Nephron progenitor cell (in vitro differentiated cells): ENCODE measurements around the gene CLIP1.
A peak's percentile ranks its signal among the peaks of the same experiment; 100 is the strongest.

Source experiments
- DNase-seq: peaks from one replicate; pipeline ENCODE4 v3.0.0; 2021
- H3K27ac Mint-ChIP-seq: 2 replicates; pipeline ENCODE4 v1.8.0; 2021; ENCODE audit warnings: mild to moderate bottlenecking, moderate library complexity, mixed read lengths
- H3K27me3 Mint-ChIP-seq: 2 replicates; pipeline ENCODE4 v1.8.0; 2021; ENCODE audit warnings: mild to moderate bottlenecking, low read depth, mixed read lengths; ENCODE audit not compliant: poor library complexity
- H3K36me3 Mint-ChIP-seq: 2 replicates; pipeline ENCODE4 v1.8.0; 2021; ENCODE audit warnings: low read depth, mixed read lengths
- H3K4me1 Mint-ChIP-seq: 2 replicates; pipeline ENCODE4 v1.8.0; 2021; ENCODE audit warnings: mixed read lengths
- H3K4me3 Mint-ChIP-seq: 2 replicates; pipeline ENCODE4 v1.8.0; 2021; ENCODE audit warnings: mild to moderate bottlenecking, moderate library complexity, mixed read lengths
- H3K9me3 Mint-ChIP-seq: 2 replicates; pipeline ENCODE4 v1.8.0; 2021; ENCODE audit warnings: mild to moderate bottlenecking, moderate library complexity, mixed read lengths
- CTCF ChIP-seq: fragments of 200-600 bp; sonication (generic); IDR thresholded peaks from 2 replicates; pipeline ENCODE4 v1.5.0; 2021; ENCODE audit warnings: antibody characterized with exemption

CLIP1 gene

GRCh38 chr12:122411537-122411936 lies 10.9 kb downstream of the CLIP1 start:
- Mint-ChIP-seq H3K9me3 (peaks cover 12% of the 10 kb centered on the region), H3K27me3 (no peaks in the 10 kb centered on the region), H3K27ac (no peak overlapping the region), H3K36me3 (peaks cover 17% of the 10 kb centered on the region), H3K4me3 (no peak overlapping the region), H3K4me1 (peaks cover 18% of the 10 kb centered on the region)
- DNase-seq, result no peak
- no peak for TF ChIP-seq CTCF

GRCh38 chr12:122407208-122407607 lies 15.3 kb downstream of the CLIP1 start:
- Mint-ChIP-seq H3K9me3 (peaks cover 12% of the 10 kb centered on the region), H3K27ac (no peak overlapping the region), H3K36me3 (peaks cover 25% of the 10 kb centered on the region), H3K4me1 (peaks cover 21% of the 10 kb centered on the region), H3K27me3 (no peaks in the 10 kb centered on the region), H3K4me3 (no peak overlapping the region)
- no peak for TF ChIP-seq CTCF
- DNase-seq, result no peak

- no peak for TF ChIP-seq CTCF
- H3K4me3 Mint-ChIP-seq, result no peak overlapping the region
- DNase-seq, result no peak
- H3K9me3 Mint-ChIP-seq, result peaks cover 12% of the 10 kb centered on the region
- H3K27me3 Mint-ChIP-seq, result no peaks in the 10 kb centered on the region
- peaks cover 21% of the 10 kb centered on the region for H3K4me1 Mint-ChIP-seq
- H3K36me3 Mint-ChIP-seq, result peaks cover 24% of the 10 kb centered on the region
- no peak overlapping the region for H3K27ac Mint-ChIP-seq
Measured at GRCh38 chr12:122406701-122407164, 15.7 kb downstream of the CLIP1 start.

GRCh38 chr12:122403831-122404230 lies 18.6 kb downstream of the CLIP1 start:
- H3K36me3 Mint-ChIP-seq, result peaks cover 11% of the 10 kb centered on the region
- peaks cover 40% of the 10 kb centered on the region for H3K4me1 Mint-ChIP-seq
- H3K27me3 Mint-ChIP-seq, result no peaks in the 10 kb centered on the region
- no peak overlapping the region for H3K4me3 Mint-ChIP-seq
- no peak for DNase-seq
- no peaks in the 10 kb centered on the region for H3K9me3 Mint-ChIP-seq
- H3K27ac Mint-ChIP-seq, result peak overlapping the region; percentile 67
- no peak for TF ChIP-seq CTCF

- Mint-ChIP-seq H3K36me3 (peaks cover 11% of the 10 kb centered on the region), H3K4me1 (peaks cover 41% of the 10 kb centered on the region), H3K27ac (peak overlapping the region; percentile 64), H3K9me3 (no peaks in the 10 kb centered on the region), H3K27me3 (no peaks in the 10 kb centered on the region), H3K4me3 (no peak overlapping the region)
- TF ChIP-seq CTCF, result no peak
- DNase-seq, result no peak
Measured at GRCh38 chr12:122403115-122403770, 19.2 kb downstream of the CLIP1 start.

- Mint-ChIP-seq H3K4me3 (no peak overlapping the region), H3K9me3 (no peaks in the 10 kb centered on the region), H3K27ac (no peak overlapping the region), H3K4me1 (peaks cover 37% of the 10 kb centered on the region), H3K36me3 (peaks cover 11% of the 10 kb centered on the region), H3K27me3 (no peaks in the 10 kb centered on the region)
- no peak for TF ChIP-seq CTCF
- DNase-seq, result no peak
Measured at GRCh38 chr12:122402264-122402663, 20.2 kb downstream of the CLIP1 start.
